ENCODE results near the gene TRPV4. TPM values are rescaled to one million over a fixed set of nuclear protein-coding genes. Genes with fewer than 3 reads are reported as not detected.
"Not testable (repeated sequence)": the region's sequence is repeated elsewhere in the genome, so short reads cannot be mapped to it uniquely, and the experiment has no call there.

The TRPV4 gene
- total and polyA plus RNA-seq, 3 donors from 2014 or later = 1.3 to 3.0 (median 2.2) TPM

- H3K27ac ChIP-seq = no peak overlapping the region
- WGBS, 2 donors = 86 to 91% methylated on average over 9 of the region's 9 CpGs
- no peak overlapping the region for H3K4me3 ChIP-seq
- intact Hi-C loops (cut with DNase I; ENCODE audit: low total_unique reads) = no loop called here
- peaks cover 9% of the 10 kb centered on the region for H3K4me1 ChIP-seq
- no peak for DNase-seq
- H3K27me3 ChIP-seq = no peaks in the 10 kb centered on the region
- H3K36me3 ChIP-seq (ENCODE audit: low read depth, missing control alignments) = no peaks in the 10 kb centered on the region
- TF ChIP-seq CTCF (IDR thresholded peaks at IDR 0.05) (no peak), POLR2A (IDR thresholded peaks at IDR 0.05) (no peak)
- no peaks in the 10 kb centered on the region for H3K9me3 ChIP-seq
Observed at GRCh38 chr12:109868182-109869051, 35.2 kb upstream of the TRPV4 start.

GRCh38 chr12:109864916-109865315 lies 31.7 kb upstream of the TRPV4 start:
- WGBS, 2 donors = 77 to 90% methylated on average over 3 of the region's 3 CpGs
- peaks cover 9% of the 10 kb centered on the region for H3K4me1 ChIP-seq

GRCh38 chr12:109863847-109864712 lies 30.9 kb upstream of the TRPV4 start:
- no peak for DNase-seq
- 69 to 74% methylated on average over 4 to 9 of the region's 9 CpGs for WGBS, 2 donors
- H3K4me3 ChIP-seq = no peak overlapping the region
- no peaks in the 10 kb centered on the region for H3K36me3 ChIP-seq (ENCODE audit: low read depth, missing control alignments)
- H3K9me3 ChIP-seq = no peaks in the 10 kb centered on the region
- H3K27me3 ChIP-seq = no peaks in the 10 kb centered on the region
- intact Hi-C loops (cut with DNase I; ENCODE audit: low total_unique reads) = no loop called here
- H3K4me1 ChIP-seq = peaks cover 9% of the 10 kb centered on the region
- H3K27ac ChIP-seq = no peak overlapping the region
- no peak for TF ChIP-seq CTCF (IDR thresholded peaks at IDR 0.05)
- no peak for TF ChIP-seq POLR2A (IDR thresholded peaks at IDR 0.05)

More at GRCh38 chr12:109864916-109865315, 31.7 kb upstream of the TRPV4 start:
- Histone ChIP-seq H3K9me3 (no peaks in the 10 kb centered on the region), H3K36me3 (ENCODE audit: low read depth, missing control alignments) (no peaks in the 10 kb centered on the region), H3K27me3 (no peaks in the 10 kb centered on the region), H3K4me3 (no peak overlapping the region), H3K27ac (no peak overlapping the region)
- DNase-seq = no peak
- TF ChIP-seq CTCF (IDR thresholded peaks at IDR 0.05) (no peak), POLR2A (IDR thresholded peaks at IDR 0.05) (no peak)
- intact Hi-C loops (cut with DNase I; ENCODE audit: low total_unique reads) = no loop called here

GRCh38 chr12:109862491-109862890 lies 29.3 kb upstream of the TRPV4 start:
- DNase-seq; H3K4me1 ChIP-seq; H3K27ac ChIP-seq; H3K4me3 ChIP-seq; H3K9me3 ChIP-seq; H3K36me3 ChIP-seq (ENCODE audit: low read depth, missing control alignments); intact Hi-C loops (cut with DNase I; ENCODE audit: low total_unique reads); H3K27me3 ChIP-seq: not testable (repeated sequence)
- 89 to 96% methylated on average over 9 of the region's 9 CpGs for WGBS, 2 donors

- H3K9me3 ChIP-seq = no peaks in the 10 kb centered on the region
- no peaks in the 10 kb centered on the region for H3K27me3 ChIP-seq
- H3K4me3 ChIP-seq = no peak overlapping the region
- no peak overlapping the region for H3K27ac ChIP-seq
- DNase-seq = no peak
- H3K36me3 ChIP-seq (ENCODE audit: low read depth, missing control alignments) = no peaks in the 10 kb centered on the region
- WGBS, 2 donors = 79 to 85% methylated on average over 12 to 17 of the region's 17 CpGs
- H3K4me1 ChIP-seq = peaks cover 9% of the 10 kb centered on the region
- intact Hi-C loops (cut with DNase I; ENCODE audit: low total_unique reads) = no loop called here
- TF ChIP-seq CTCF (IDR thresholded peaks at IDR 0.05) (no peak), POLR2A (IDR thresholded peaks at IDR 0.05) (no peak)
Observed at GRCh38 chr12:109861689-109862314, 28.6 kb upstream of the TRPV4 start.

All from testis (tissue), 3 donors.